Glomerular endothelial cell (primary cell): ENCODE results near the gene IGSF21. TPM values are rescaled to one million over a fixed set of nuclear protein-coding genes. Genes with fewer than 3 reads are reported as not detected.
"Not testable (repeated sequence)": the region's sequence is repeated elsewhere in the genome, so short reads cannot be mapped to it uniquely, and the experiment has no call there.

Experiments used
- DNase-seq: peaks from one replicate; pipeline ENCODE4 v3.0.0-alpha.2; 2011; ENCODE audit warnings: low read depth, low spot score; ENCODE audit errors: extremely low read depth
- total RNA-seq: library from RNA; depleted of rRNA; stranded (reverse); fragments of >200 nt; gene quantifications from 2 replicates; pipeline ENCODE4 v1.2.3, GENCODE V29; 2015

IGSF21 gene
- total RNA-seq, 1 donor from 2014 or later, result not detected

- DNase-seq, result no peak
Measured at GRCh38 chr1:18414872-18415447, 307.4 kb downstream of the IGSF21 start.

- no peak for DNase-seq
Measured at GRCh38 chr1:18415448-18416027, 307.9 kb downstream of the IGSF21 start.

GRCh38 chr1:18416126-18416525 is 308.5 kb downstream of the IGSF21 start:
- DNase-seq, result not testable (repeated sequence)

GRCh38 chr1:18417316-18418269 is 310.0 kb downstream of the IGSF21 start:
- DNase-seq, result no peak

GRCh38 chr1:18419113-18419844 is 311.7 kb downstream of the IGSF21 start:
- no peak for DNase-seq

- DNase-seq, result no peak
Measured at GRCh38 chr1:18419845-18420184, 312.2 kb downstream of the IGSF21 start.

GRCh38 chr1:18422076-18422777 is 314.6 kb downstream of the IGSF21 start:
- no peak for DNase-seq

- DNase-seq, result no peak
Measured at GRCh38 chr1:18422954-18423353, 315.4 kb downstream of the IGSF21 start.

GRCh38 chr1:18426580-18426979 is 319.0 kb downstream of the IGSF21 start:
- no peak for DNase-seq
